Amniotic epithelial cell (primary cell): Measurements from ENCODE around the gene GDF2.

Source experiments
- DNase-seq: peaks from one replicate; pipeline ENCODE4 v3.0.0-alpha.2; 2010; ENCODE audit warnings: low read depth

Gene GDF2

GRCh38 chr10:47354165-47354564 is 31.9 kb downstream of the GDF2 start:
- DNase-seq: peak; percentile 23

GRCh38 chr10:47354900-47355299 is 32.6 kb downstream of the GDF2 start:
- no peak for DNase-seq

GRCh38 chr10:47356708-47357107 is 34.5 kb downstream of the GDF2 start:
- no peak for DNase-seq

GRCh38 chr10:47357131-47357582 is 34.9 kb downstream of the GDF2 start:
- DNase-seq: no peak

GRCh38 chr10:47357911-47358310 is 35.7 kb downstream of the GDF2 start:
- no peak for DNase-seq

- DNase-seq: no peak
These were observed 36.2 kb downstream of the GDF2 start for GRCh38 chr10:47358457-47358856.

- no peak for DNase-seq
These were observed 36.8 kb downstream of the GDF2 start for GRCh38 chr10:47359101-47359500.

GRCh38 chr10:47359626-47360418 is 37.6 kb downstream of the GDF2 start:
- DNase-seq: no peak

GRCh38 chr10:47360419-47361040 is 38.3 kb downstream of the GDF2 start:
- DNase-seq: peak; percentile 11

- DNase-seq: peak; percentile 19
These were observed 39.0 kb downstream of the GDF2 start for GRCh38 chr10:47361293-47361692.

- no peak for DNase-seq
These were observed 39.9 kb downstream of the GDF2 start for GRCh38 chr10:47362199-47362598.

GRCh38 chr10:47363781-47364180 is 41.5 kb downstream of the GDF2 start:
- DNase-seq: no peak

GRCh38 chr10:47364366-47364765 is 42.1 kb downstream of the GDF2 start:
- DNase-seq: no peak

GRCh38 chr10:47364911-47365310 is 42.7 kb downstream of the GDF2 start:
- DNase-seq: no peak

- DNase-seq: no peak
These were observed 43.4 kb downstream of the GDF2 start for GRCh38 chr10:47365431-47366180.

- no peak for DNase-seq
These were observed 44.0 kb downstream of the GDF2 start for GRCh38 chr10:47366181-47366631.

GRCh38 chr10:47366731-47367460 is 44.6 kb downstream of the GDF2 start:
- no peak for DNase-seq

GRCh38 chr10:47367646-47368045 is 45.4 kb downstream of the GDF2 start:
- no peak for DNase-seq

GRCh38 chr10:47368431-47369180 is 46.4 kb downstream of the GDF2 start:
- no peak for DNase-seq

GRCh38 chr10:47369251-47369894 is 47.1 kb downstream of the GDF2 start:
- DNase-seq: no peak
